CD14-positive monocyte (primary cell): ENCODE results near the gene AP2A1. TPM values are rescaled to one million over a fixed set of nuclear protein-coding genes. Genes with fewer than 3 reads are reported as not detected.

Source experiments
- DNase-seq, 3 donors: peaks; one replicate each; pipeline ENCODE4 v3.0.0-alpha.2; 2011 to 2022
- H2AFZ ChIP-seq: 2 replicates; pipeline ENCODE4 v1.6.0; 2012; ENCODE audit warnings: mild to moderate bottlenecking, low read depth, low read length, inconsistent platforms; ENCODE audit not compliant: insufficient read depth, poor library complexity, severe bottlenecking
- H3K27ac ChIP-seq, 2 donors: 1 replicate in 1 of 2; 2 replicates in 1 of 2; pipeline ENCODE4 v1.5.1; 2012 to 2013; ENCODE audit warnings: low read length in 2 of 2, control low read depth in 1 of 2, inconsistent platforms in 1 of 2, low read depth in 1 of 2, mild to moderate bottlenecking in 1 of 2
- H3K27me3 ChIP-seq, 2 donors: one replicate each; pipeline versions ENCODE4 v1.6.0 to v1.6.1; 2011 to 2013; ENCODE audit warnings: low read length in 2 of 2; ENCODE audit not compliant: control insufficient read depth in 2 of 2, insufficient read depth in 2 of 2
- H3K36me3 ChIP-seq, 2 donors: replicated peaks in 1 of 2; 1 replicate in 1 of 2; 2 replicates in 1 of 2; pipeline versions ENCODE4 v1.5.1 to v1.6.1; 2012 to 2013; ENCODE audit warnings: low read length in 2 of 2, control low read depth in 1 of 2, inconsistent platforms in 1 of 2, mild to moderate bottlenecking in 1 of 2; ENCODE audit not compliant: insufficient read depth in 2 of 2, control insufficient read depth in 1 of 2
- H3K4me1 ChIP-seq, 2 donors: 1 replicate in 1 of 2; 2 replicates in 1 of 2; pipeline versions ENCODE4 v1.5.1 to v1.6.1; 2012 to 2013; ENCODE audit warnings: low read length in 2 of 2, control low read depth in 1 of 2, inconsistent platforms in 1 of 2, mild to moderate bottlenecking in 1 of 2, moderate library complexity in 1 of 2; ENCODE audit not compliant: insufficient read depth in 2 of 2, control insufficient read depth in 1 of 2
- H3K4me2 ChIP-seq: replicated peaks from 2 replicates; pipeline ENCODE3; 2012; ENCODE audit warnings: low read length, moderate library complexity, mild to moderate bottlenecking; ENCODE audit not compliant: poor library complexity, severe bottlenecking; ENCODE audit errors: extremely low read depth
- H3K4me3 ChIP-seq, 3 experiments: fragments of 200-600 bp in 1 of 3; sonication (generic) in 1 of 3; replicated peaks in 1 of 3; 1 replicate in 2 of 3; 2 replicates in 1 of 3; pipeline ENCODE4 v1.5.1; 2011 to 2013; ENCODE audit warnings: low read length in 3 of 3, mild to moderate bottlenecking in 3 of 3, control low read depth in 2 of 3, low read depth in 2 of 3, inconsistent platforms in 1 of 3, moderate library complexity in 1 of 3
- H3K79me2 ChIP-seq: 2 replicates; pipeline ENCODE4 v1.6.0; 2012; ENCODE audit warnings: mild to moderate bottlenecking, control low read depth, inconsistent platforms, low read length, moderate library complexity; ENCODE audit not compliant: insufficient read depth
- H3K9ac ChIP-seq: 2 replicates; pipeline ENCODE4 v1.6.0; 2017; ENCODE audit warnings: low read length, mild to moderate bottlenecking; ENCODE audit not compliant: insufficient read depth, poor library complexity, severe bottlenecking
- H3K9me3 ChIP-seq, 2 donors: replicated peaks in 1 of 2; 1 replicate in 1 of 2; 2 replicates in 1 of 2; pipeline versions ENCODE4 v1.5.1 to v1.6.1; 2012 to 2013; ENCODE audit warnings: low read length in 2 of 2, control low read depth in 1 of 2; ENCODE audit not compliant: control insufficient read depth in 1 of 2, insufficient read depth in 1 of 2
- H4K20me1 ChIP-seq: 2 replicates; pipeline ENCODE4 v1.6.0; 2012; ENCODE audit warnings: mild to moderate bottlenecking, low read length, control low read depth, moderate library complexity; ENCODE audit not compliant: insufficient read depth
- H3K27ac Mint-ChIP-seq, 7 donors: one replicate each; pipeline ENCODE4 v1.8.0; 2020; ENCODE audit warnings: mild to moderate bottlenecking in 7 of 7, mixed read lengths in 7 of 7, moderate library complexity in 6 of 7, inconsistent platforms in 2 of 7
- H3K27me3 Mint-ChIP-seq, 3 donors: one replicate each; pipeline ENCODE4 v1.8.0; 2021 to 2022; ENCODE audit warnings: low read depth in 3 of 3, mild to moderate bottlenecking in 3 of 3, mixed read lengths in 3 of 3, moderate library complexity in 3 of 3, inconsistent platforms in 1 of 3
- H3K36me3 Mint-ChIP-seq, 2 donors: one replicate each; pipeline ENCODE4 v1.8.0; 2020; ENCODE audit warnings: mixed read lengths in 2 of 2, inconsistent platforms in 1 of 2, mild to moderate bottlenecking in 1 of 2
- H3K4me1 Mint-ChIP-seq: one replicate; pipeline ENCODE4 v1.8.0; 2020; ENCODE audit warnings: mild to moderate bottlenecking, mixed read lengths
- H3K4me3 Mint-ChIP-seq, 2 donors: one replicate each; pipeline ENCODE4 v1.8.0; 2020; ENCODE audit warnings: mild to moderate bottlenecking in 2 of 2, mixed read lengths in 2 of 2, moderate library complexity in 1 of 2
- H3K9me3 Mint-ChIP-seq, 7 donors: one replicate each; pipeline ENCODE4 v1.8.0; 2020 to 2022; ENCODE audit warnings: mixed read lengths in 7 of 7, mild to moderate bottlenecking in 6 of 7, moderate library complexity in 6 of 7, inconsistent platforms in 2 of 7
- CTCF ChIP-seq: fragments of 200-600 bp; IDR thresholded peaks from one replicate; pipeline ENCODE4 v1.8.0; 2022; ENCODE audit warnings: antibody characterized with exemption, mild to moderate bottlenecking
- WGBS: methylation state at CpG from one replicate; pipeline ENCODE4 v1.1.5; 2013; ENCODE audit warnings: missing lambda C conversion rate; ENCODE audit not compliant: insufficient coverage; 5-methylcytosine and 5-hydroxymethylcytosine counted together
- intact Hi-C, 2 donors: fragments of 100-400 bp; cut with micrococcal nuclease; formaldehyde crosslinking; loops; one replicate each; pipeline versions ENCODE4 v1.15.0 to v1.15.1; 2023
- polyA plus RNA-seq, 3 donors: library from polyadenylated mRNA; depleted of rRNA in 1 of 3; unstranded in 2 of 3; stranded (reverse) in 1 of 3; fragments of 300-500 nt in 2 of 3; fragments of >200 nt in 1 of 3; fragmentation: Illumina TruSeq in 2 of 3; gene quantifications; 1 replicate in 2 of 3; 2 replicates in 1 of 3; pipeline ENCODE4 v1.2.3, GENCODE V29; 2012 to 2021

The AP2A1 gene
- polyA plus RNA-seq, 3 donors, result 12.1 to 117 (median 15.1) TPM

- no peaks in the 10 kb centered on the region for H3K36me3 ChIP-seq
- no peaks in the 10 kb centered on the region for H3K27me3 ChIP-seq
- Mint-ChIP-seq H3K36me3 (peaks cover 0 to 6% of the 10 kb centered on the region in 2 donors), H3K27me3 (peaks cover 0 to 5% (median 3%) of the 10 kb centered on the region in 3 donors), H3K4me1 (peaks cover 26% of the 10 kb centered on the region), H3K27ac (peak overlapping the region in 3 of 7 donors; percentile 41 to 79 (median 77)), H3K4me3 (no peak overlapping the region), H3K9me3 (peaks cover 5 to 29% (median 16%) of the 10 kb centered on the region in 7 donors)
- peaks cover 0 to 4% of the 10 kb centered on the region in 2 donors for H3K9me3 ChIP-seq
- DNase-seq, result no peak
- intact Hi-C loops, result no loop called here
- 96% methylated on average over 20 of the region's 23 CpGs for WGBS
- H3K4me3 ChIP-seq, result no peak overlapping the region
- H3K27ac ChIP-seq, result no peak overlapping the region
- no peak for TF ChIP-seq CTCF
- H2AFZ ChIP-seq, result no peak overlapping the region
- no peak overlapping the region for H3K4me2 ChIP-seq
- no peak overlapping the region for H3K9ac ChIP-seq
- H3K4me1 ChIP-seq, result peaks cover 3 to 10% of the 10 kb centered on the region in 2 donors
- no peaks in the 10 kb centered on the region for H4K20me1 ChIP-seq
- H3K79me2 ChIP-seq, result no peaks in the 10 kb centered on the region
Measured at GRCh38 chr19:49744946-49745381, 21.8 kb upstream of the AP2A1 start.

GRCh38 chr19:49746206-49746958 lies 20.4 kb upstream of the AP2A1 start:
- H4K20me1 ChIP-seq, result no peaks in the 10 kb centered on the region
- 53% methylated on average over 38 of the region's 52 CpGs for whole genome bisulfite sequencing
- peak; percentile 57 to 77 (median 61) for DNase-seq
- H3K36me3 ChIP-seq, result no peaks in the 10 kb centered on the region
- Mint-ChIP-seq H3K4me1 (peaks cover 21% of the 10 kb centered on the region), H3K9me3 (peaks cover 5 to 25% (median 16%) of the 10 kb centered on the region in 7 donors), H3K27me3 (peaks cover 0 to 7% (median 3%) of the 10 kb centered on the region in 3 donors), H3K36me3 (peaks cover 0 to 6% of the 10 kb centered on the region in 2 donors), H3K4me3 (peak overlapping the region; percentile 63 to 64), H3K27ac (peak overlapping the region in 1 of 7 donors; percentile 68)
- H3K4me1 ChIP-seq, result peaks cover under 1 to 7% of the 10 kb centered on the region in 2 donors
- no peak overlapping the region for H3K4me3 ChIP-seq
- no peak overlapping the region for H3K9ac ChIP-seq
- peak overlapping the region; percentile 36 for H2AFZ ChIP-seq
- no peak overlapping the region for H3K27ac ChIP-seq
- peaks cover 0 to 4% of the 10 kb centered on the region in 2 donors for H3K9me3 ChIP-seq
- H3K27me3 ChIP-seq, result no peaks in the 10 kb centered on the region
- intact Hi-C loops, result no loop called here
- no peak overlapping the region for H3K4me2 ChIP-seq
- peak; percentile 13 for TF ChIP-seq CTCF
- no peaks in the 10 kb centered on the region for H3K79me2 ChIP-seq
